ENCODE measurements around the gene MUC4.

The MUC4 gene

GRCh38 chr3:195764961-195765706 lies 46.6 kb downstream of the MUC4 start:
- DNase-seq, result no peak
- in situ Hi-C loops (cut with MboI; ENCODE audit: low pct_unique_long_range_greater_than_20kb, low sequenced_read_pairs), result no loop called here

DNA sequence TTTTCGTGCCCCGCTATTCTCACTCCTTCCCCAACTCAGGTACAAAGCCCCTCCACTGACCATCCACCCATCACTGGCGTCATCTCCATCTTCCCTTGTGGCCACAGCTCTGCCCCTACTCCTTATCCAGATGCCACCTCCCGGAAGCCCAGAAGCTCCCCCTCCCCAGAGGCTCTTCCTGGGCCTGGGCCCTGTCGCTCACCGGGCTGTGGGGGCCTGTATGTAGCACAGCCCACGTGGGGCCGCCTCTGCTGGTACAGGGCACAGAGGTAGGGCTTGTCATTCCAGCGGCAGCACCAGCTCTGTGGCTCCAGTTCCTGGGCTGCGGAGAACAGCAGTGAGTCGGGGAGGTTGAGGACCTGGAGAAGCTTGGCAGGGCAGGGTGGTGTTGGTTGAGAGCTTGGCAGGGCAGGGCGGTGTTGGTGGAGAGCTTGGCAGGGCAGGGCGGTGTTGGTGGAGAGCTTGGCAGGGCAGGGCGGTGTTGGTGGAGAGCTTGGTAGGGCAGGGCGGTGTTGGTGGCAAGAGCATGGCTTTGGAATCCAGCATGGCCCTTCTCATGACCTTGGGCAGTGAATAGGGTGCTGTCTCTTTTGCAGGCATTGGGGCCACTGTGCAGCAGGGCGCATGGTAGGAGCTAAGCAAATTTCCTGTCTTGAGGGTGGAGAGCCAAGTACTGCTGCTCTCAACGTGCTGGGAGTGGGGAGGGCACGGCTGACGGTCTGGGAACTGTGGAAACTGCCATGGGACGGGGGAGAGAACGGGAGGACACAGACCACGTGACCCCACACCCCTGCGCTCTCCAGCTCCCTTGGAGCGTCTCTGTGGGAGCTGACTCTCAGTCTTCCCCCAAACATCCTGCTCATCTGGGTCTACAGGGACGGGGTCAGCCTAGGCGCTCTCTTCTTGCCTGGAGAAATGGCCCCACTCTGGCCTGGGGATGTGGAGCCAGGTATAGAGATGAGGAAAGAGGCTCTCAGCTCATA lies 47.6 kb downstream of the MUC4 start:
- in situ Hi-C loops (cut with MboI; ENCODE audit: low pct_unique_long_range_greater_than_20kb, low sequenced_read_pairs), result no loop called here
- no peak for DNase-seq

DNA sequence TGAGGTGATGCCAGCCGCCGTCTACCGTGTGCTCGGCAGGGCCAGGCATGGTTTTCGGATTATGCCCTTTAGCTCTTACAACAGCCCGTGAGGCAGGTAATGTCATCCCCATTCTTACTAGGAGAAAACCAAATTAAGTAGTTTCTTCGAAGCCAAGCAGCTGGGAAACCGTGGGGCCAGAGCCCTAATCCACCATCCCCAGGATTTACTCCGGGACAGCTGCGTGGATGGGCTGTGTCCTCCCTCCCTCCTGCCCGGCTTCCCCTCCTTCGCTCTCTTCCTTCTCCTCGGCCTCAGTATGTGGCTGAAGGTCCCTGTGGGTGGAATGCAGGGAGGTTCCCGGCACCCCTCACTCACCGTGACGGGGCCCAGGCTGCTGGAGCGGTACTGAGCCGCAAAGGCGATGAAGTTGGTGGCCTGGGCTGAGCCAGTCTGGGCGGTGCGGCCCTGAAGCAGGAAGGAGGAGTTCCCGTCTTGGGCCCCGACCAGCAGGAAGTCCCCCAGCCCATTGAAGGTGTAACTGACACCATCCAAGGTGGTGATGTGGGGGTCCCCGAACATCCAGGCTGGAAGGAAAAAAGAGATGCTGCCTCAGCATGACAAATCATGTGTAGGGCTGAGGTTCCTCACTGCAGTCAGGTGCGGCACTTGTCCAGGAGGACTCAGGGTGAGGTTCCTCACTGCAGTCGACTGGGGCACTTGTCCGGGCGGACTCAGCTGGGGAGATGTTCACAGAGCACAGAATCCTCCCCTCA lies 48.5 kb downstream of the MUC4 start:
- in situ Hi-C loops (cut with MboI; ENCODE audit: low pct_unique_long_range_greater_than_20kb, low sequenced_read_pairs), result no loop called here

GRCh38 chr3:195762611-195763010 lies 49.1 kb downstream of the MUC4 start:
- in situ Hi-C loops (cut with MboI; ENCODE audit: low pct_unique_long_range_greater_than_20kb, low sequenced_read_pairs), result no loop called here
- DNase-seq, result no peak

More for the DNA sequence above, 48.5 kb downstream of the MUC4 start:
- no peak for DNase-seq

GRCh38 chr3:195762249-195762585 lies 49.5 kb downstream of the MUC4 start:
- in situ Hi-C loops (cut with MboI; ENCODE audit: low pct_unique_long_range_greater_than_20kb, low sequenced_read_pairs), result no loop called here
- no peak for DNase-seq

GRCh38 chr3:195761567-195762248 lies 50.0 kb downstream of the MUC4 start:
- DNase-seq, result no peak
- in situ Hi-C loops (cut with MboI; ENCODE audit: low pct_unique_long_range_greater_than_20kb, low sequenced_read_pairs), result no loop called here

DNA sequence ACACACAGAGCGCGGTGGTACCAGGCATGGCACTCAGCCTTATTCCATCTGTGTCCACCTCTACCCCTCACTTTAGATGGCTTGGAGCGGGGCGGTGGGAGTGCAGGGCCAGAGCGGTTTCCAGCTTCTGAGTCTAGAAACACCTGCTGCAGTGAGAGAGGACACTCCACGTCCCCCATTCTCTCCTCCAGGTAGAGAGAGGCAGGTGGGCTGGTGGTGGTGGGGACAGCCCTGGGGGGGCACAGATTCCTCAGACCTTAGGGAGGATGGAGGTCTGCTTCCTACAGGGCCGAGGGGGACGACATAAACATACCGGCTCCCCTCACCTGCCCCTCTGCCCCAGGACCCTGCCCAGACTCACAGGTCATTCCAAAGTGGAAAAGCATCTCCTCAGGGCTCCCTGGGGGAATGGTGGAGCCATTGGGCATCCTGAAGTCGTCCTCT lies 50.6 kb downstream of the MUC4 start:
- in situ Hi-C loops (cut with MboI; ENCODE audit: low pct_unique_long_range_greater_than_20kb, low sequenced_read_pairs), result no loop called here
- no peak for DNase-seq

GRCh38 chr3:195760345-195761122 lies 51.2 kb downstream of the MUC4 start:
- no peak for DNase-seq
- in situ Hi-C loops (cut with MboI; ENCODE audit: low pct_unique_long_range_greater_than_20kb, low sequenced_read_pairs), result no loop called here

DNA sequence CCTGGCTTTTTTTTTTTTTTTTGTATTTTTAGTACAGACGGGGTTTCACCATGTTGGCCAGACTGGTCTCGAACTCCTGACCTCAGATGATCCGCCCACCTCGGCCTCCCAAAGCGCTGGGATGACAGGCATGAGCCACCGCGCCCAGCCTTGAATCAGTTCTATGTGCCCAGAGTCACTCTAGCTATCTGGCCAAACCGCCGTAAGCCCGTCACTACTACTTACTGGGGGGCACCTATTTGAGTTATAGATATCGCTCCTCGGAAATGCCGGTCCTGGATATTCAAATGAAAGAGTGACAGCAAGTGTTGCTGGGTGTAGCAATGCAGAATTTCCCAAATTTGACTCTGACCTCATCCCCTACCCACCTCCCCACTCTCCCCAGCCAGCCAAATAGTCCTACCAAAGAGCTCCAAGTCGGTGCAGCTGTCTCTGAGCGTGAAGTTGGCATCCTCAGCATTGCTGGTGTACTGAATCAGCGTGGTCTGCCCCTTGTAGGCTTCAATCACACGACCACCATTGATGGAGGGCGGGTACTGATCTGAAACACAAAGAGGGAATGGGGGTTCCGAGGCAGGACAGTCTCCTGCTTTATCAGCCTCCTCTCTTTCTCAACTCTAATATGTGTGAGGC lies 52.9 kb downstream of the MUC4 start:
- in situ Hi-C loops (cut with MboI; ENCODE audit: low pct_unique_long_range_greater_than_20kb, low sequenced_read_pairs), result loop anchor here (10.0 kb wide), 1 partner anchor 56 kb away; the partner anchor contains the start of gene MUC4
- no peak for DNase-seq

DNA sequence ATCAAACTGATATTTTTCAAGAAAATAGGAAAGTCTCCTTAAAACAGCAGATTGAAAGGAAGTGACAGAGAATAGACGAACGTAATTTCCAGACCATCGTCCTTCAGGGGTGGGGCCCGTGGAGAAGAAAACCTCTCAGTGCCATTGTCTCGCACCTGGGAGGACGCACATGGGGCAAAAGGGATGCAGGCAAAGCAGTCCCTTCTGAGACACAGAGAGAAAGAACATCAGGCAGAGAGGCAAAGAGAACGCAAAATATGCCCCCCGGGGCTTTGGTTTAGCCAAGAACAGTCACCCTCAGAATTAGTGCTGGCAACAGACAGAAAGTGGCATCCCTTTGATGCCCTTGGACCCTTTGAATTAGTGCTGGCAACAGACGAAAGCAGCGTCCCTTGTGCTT lies 53.9 kb downstream of the MUC4 start:
- in situ Hi-C loops (cut with MboI; ENCODE audit: low pct_unique_long_range_greater_than_20kb, low sequenced_read_pairs), result loop anchor here (10.0 kb wide), 1 partner anchor 57 kb away; the partner anchor contains the start of gene MUC4
- no peak for DNase-seq

DNA sequence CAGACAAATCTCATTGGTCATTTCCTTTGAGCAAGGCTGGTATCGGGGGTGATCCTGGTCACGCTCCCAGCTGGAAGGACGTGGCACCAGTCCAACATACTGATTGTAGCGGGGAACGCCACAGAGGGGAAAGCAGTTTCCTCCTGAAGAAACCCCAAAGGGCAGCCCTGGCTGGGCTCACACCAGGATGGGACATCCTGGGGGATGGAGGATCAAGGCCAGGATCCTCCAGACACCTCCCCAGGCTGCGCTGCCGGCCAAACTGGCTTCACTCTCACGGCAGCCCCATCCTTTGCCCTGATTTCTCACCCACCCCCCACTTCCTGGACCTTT lies 54.3 kb downstream of the MUC4 start:
- in situ Hi-C loops (cut with MboI; ENCODE audit: low pct_unique_long_range_greater_than_20kb, low sequenced_read_pairs), result loop anchor here (10.0 kb wide), 1 partner anchor 57 kb away; the partner anchor contains the start of gene MUC4
- no peak for DNase-seq

DNA sequence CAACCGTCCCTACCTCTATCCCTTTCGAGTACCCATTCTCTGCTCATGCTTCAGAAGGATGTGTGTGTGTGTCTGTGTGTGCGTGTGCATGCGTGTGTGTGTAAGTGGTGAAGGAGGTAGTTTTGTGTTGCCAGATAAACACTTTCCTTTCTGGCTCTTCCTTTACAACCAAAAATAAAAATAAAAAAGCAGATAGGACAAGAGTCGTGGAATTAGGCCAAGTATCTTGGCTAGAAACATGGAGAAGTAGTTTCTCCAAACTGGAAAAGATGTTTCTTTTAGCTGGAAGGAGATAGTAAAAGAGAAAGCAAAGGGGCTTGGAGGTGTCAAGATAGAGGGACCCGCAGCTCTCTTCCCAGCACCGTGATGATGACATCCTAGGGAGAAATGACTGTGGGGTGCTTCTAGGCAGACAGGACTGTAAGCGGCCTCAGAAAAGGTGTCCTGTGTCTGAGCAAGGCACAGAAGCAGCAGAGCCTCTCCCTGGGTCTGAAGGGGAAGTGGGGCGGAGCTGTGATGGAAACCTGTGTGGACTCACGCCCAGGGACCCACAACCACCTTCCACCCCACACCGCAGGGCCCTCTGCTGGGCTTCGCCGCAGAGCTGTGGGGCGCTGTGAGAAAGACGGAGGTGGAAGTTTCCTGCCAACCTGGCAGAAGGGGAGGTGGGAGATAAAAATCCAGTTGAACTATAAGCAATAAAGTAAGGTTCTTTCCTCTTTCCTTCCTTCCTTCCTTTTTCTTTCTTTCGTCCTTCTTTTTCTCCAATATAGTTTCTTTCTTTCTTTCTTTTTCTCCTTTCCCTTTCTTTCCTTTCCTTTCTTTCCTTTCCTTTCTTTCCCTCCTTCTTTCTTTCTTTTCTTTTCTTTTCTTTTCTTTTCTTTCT lies 55.7 kb downstream of the MUC4 start:
- DNase-seq, result peak; percentile 28
- in situ Hi-C loops (cut with MboI; ENCODE audit: low pct_unique_long_range_greater_than_20kb, low sequenced_read_pairs), result loop anchor here (10.0 kb wide), 1 partner anchor 59 kb away; the partner anchor contains the start of gene MUC4

DNA sequence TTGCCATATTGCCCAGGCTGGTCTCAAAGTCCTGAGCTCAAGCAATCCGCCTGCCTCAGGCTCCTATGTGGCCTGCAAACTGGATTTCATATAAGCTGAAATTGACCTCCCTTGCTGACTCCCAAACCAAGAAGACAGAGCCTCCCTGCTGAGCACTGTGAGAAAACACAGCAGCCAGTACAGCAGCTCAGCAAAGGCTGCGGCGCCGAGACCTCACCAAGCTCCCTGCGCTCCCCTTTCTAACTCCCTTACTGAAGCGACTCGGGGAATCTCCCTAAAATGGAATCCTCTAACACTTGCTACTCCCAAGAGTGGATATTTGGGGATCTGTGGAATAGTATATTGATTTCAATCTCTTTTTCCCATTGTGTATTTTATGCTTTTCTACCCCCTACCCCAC lies 56.3 kb downstream of the MUC4 start:
- in situ Hi-C loops (cut with MboI; ENCODE audit: low pct_unique_long_range_greater_than_20kb, low sequenced_read_pairs), result loop anchor here (10.0 kb wide), 1 partner anchor 59 kb away; the partner anchor contains the start of gene MUC4
- DNase-seq, result no peak

DNA sequence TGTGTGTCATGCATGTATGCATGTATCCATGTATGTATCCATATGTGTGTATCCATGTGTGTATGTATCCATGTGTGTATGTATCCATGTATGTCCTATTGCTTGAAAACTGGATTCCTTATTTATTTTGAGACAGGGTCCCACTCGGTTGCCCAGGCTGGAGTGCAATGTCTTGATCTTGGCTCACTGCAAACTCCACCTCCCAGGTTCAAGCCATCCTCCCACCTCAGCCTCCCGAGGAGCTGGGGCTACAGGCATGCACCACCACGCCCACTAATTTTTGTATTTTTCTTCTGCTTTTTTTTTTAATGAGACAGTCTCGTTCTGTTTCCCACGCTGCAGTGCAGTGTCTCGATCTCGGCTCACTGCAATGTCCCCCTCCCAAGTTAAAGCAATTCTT lies 56.8 kb downstream of the MUC4 start:
- DNase-seq, result no peak
- in situ Hi-C loops (cut with MboI; ENCODE audit: low pct_unique_long_range_greater_than_20kb, low sequenced_read_pairs), result loop anchor here (10.0 kb wide), 1 partner anchor 60 kb away; the partner anchor contains the start of gene MUC4

GRCh38 chr3:195754141-195754540 lies 57.6 kb downstream of the MUC4 start:
- in situ Hi-C loops (cut with MboI; ENCODE audit: low pct_unique_long_range_greater_than_20kb, low sequenced_read_pairs), result loop anchor here (10.0 kb wide), 1 partner anchor 61 kb away; the partner anchor contains the start of gene MUC4

DNA sequence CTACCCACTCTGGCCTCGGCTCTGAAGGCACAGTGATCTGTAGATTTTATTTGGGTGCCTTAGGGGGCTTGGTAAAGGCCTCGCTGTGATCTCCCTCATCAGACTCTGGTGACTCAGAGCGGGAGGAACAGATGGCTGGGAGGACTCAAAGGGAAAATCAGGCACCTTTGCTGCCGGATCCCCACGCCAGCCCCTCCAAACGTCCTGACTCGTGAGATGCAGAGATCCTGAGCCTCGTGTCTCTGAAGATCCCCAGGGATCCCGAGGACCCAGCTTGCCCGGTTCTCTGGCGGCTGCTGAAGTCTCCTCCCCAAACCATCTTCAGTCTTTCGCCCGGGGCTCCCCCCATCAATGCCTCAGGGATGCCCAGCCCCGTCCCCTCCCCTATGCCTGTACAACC lies 58.1 kb downstream of the MUC4 start:
- no peak for DNase-seq
- in situ Hi-C loops (cut with MboI; ENCODE audit: low pct_unique_long_range_greater_than_20kb, low sequenced_read_pairs), result loop anchor here (10.0 kb wide), 1 partner anchor 61 kb away; the partner anchor contains the start of gene MUC4

More at GRCh38 chr3:195754141-195754540, 57.6 kb downstream of the MUC4 start:
- DNase-seq, result no peak

All from KBM-7 (cell line).